Measurements from ENCODE around the gene GPHB5. TPM values are rescaled to one million over a fixed set of nuclear protein-coding genes. Genes with fewer than 3 reads are reported as not detected.
A peak's percentile ranks its signal among the peaks of the same experiment; 100 is the strongest.

GPHB5 gene
- total RNA-seq, 1 experiment from 2014 or later, result not detected

DNA sequence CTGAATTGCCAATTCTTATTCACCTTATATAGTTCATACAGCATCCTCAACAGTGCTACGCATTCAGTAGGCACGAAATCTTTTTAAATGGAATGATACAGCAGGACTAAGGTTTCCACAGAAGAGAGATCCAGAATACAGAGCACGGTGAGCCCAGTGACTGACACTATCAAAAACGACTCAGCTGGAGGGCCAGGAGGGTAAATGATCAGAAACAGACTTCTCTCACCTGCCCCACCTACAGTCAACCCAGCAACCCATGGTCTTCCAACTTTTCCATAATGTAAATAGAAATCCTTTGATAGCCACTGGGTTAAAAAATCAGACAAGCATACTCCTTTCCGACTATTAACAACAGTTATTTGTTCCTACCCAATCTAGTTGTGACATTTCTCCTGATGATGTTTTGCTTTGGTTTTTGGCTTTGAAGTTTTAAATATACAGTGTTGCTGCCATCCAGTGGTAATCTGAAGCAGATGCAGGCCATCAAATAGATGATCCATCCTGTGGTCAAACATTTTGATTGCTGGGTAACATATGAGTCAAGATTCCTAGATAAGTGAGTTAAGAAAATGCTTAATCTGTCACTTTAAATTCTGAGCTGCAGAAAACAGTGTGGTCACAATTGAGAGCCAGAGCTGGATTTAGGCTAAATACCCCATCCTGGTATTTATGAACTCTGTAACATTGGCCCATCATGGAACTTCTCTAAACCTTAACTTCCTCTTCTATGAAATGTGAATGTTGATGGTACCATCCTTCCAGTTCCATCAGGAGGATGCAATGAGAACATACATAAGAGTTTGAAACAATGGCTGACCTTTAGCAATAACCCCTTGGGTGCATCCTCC lies 42.0 kb downstream of the GPHB5 start:
- Histone ChIP-seq H3K4me3 (ENCODE audit: low read depth in 2 of 2, low read length in 2 of 2) (no peak overlapping the region), H3K9me3 (ENCODE audit: control insufficient read depth, insufficient read depth, low read depth, low read length) (no peaks in the 10 kb centered on the region), H3K4me1 (ENCODE audit: control insufficient read depth, insufficient read depth, low read length) (no peaks in the 10 kb centered on the region), H3K27ac (ENCODE audit: low read length) (no peak overlapping the region), H3K27me3 (ENCODE audit: control insufficient read depth, insufficient read depth, low read length) (no peaks in the 10 kb centered on the region), H3K36me3 (ENCODE audit: control insufficient read depth, insufficient read depth, low read length) (no peaks in the 10 kb centered on the region)
- POLR2A ChIA-PET, result no interaction called here
- in situ Hi-C loops (cut with HindIII; ENCODE audit: low pct_unique_long_range_greater_than_20kb, low sequenced_read_pairs) (no loop called here), intact Hi-C loops (cut with micrococcal nuclease; ENCODE audit: unreplicated experiment) (loop anchor here (1.0 to 10.0 kb wide), 3 partner anchors 102 to 1114 kb away; partner anchors contain the start of gene KCNH5)
- CTCF ChIA-PET, result no interaction called here
- DNase-seq (ENCODE audit: low read depth, low spot score) (peak; percentile 25), ATAC-seq (no peak)
- BruUV-seq (replicated peaks), result no TSS peak
- TF ChIP-seq SIN3A (IDR thresholded peaks at IDR 0.05; ENCODE audit: borderline replicate concordance, insufficient read depth, low read depth, low read length), result no peak
- TF ChIP-seq, protein P1, sequence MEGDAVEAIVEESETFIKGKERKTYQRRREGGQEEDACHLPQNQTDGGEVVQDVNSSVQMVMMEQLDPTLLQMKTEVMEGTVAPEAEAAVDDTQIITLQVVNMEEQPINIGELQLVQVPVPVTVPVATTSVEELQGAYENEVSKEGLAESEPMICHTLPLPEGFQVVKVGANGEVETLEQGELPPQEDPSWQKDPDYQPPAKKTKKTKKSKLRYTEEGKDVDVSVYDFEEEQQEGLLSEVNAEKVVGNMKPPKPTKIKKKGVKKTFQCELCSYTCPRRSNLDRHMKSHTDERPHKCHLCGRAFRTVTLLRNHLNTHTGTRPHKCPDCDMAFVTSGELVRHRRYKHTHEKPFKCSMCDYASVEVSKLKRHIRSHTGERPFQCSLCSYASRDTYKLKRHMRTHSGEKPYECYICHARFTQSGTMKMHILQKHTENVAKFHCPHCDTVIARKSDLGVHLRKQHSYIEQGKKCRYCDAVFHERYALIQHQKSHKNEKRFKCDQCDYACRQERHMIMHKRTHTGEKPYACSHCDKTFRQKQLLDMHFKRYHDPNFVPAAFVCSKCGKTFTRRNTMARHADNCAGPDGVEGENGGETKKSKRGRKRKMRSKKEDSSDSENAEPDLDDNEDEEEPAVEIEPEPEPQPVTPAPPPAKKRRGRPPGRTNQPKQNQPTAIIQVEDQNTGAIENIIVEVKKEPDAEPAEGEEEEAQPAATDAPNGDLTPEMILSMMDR (IDR thresholded peaks at IDR 0.05), result peak; percentile 68
- TF ChIP-seq, protein P2, sequence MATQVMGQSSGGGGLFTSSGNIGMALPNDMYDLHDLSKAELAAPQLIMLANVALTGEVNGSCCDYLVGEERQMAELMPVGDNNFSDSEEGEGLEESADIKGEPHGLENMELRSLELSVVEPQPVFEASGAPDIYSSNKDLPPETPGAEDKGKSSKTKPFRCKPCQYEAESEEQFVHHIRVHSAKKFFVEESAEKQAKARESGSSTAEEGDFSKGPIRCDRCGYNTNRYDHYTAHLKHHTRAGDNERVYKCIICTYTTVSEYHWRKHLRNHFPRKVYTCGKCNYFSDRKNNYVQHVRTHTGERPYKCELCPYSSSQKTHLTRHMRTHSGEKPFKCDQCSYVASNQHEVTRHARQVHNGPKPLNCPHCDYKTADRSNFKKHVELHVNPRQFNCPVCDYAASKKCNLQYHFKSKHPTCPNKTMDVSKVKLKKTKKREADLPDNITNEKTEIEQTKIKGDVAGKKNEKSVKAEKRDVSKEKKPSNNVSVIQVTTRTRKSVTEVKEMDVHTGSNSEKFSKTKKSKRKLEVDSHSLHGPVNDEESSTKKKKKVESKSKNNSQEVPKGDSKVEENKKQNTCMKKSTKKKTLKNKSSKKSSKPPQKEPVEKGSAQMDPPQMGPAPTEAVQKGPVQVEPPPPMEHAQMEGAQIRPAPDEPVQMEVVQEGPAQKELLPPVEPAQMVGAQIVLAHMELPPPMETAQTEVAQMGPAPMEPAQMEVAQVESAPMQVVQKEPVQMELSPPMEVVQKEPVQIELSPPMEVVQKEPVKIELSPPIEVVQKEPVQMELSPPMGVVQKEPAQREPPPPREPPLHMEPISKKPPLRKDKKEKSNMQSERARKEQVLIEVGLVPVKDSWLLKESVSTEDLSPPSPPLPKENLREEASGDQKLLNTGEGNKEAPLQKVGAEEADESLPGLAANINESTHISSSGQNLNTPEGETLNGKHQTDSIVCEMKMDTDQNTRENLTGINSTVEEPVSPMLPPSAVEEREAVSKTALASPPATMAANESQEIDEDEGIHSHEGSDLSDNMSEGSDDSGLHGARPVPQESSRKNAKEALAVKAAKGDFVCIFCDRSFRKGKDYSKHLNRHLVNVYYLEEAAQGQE (IDR thresholded peaks at IDR 0.05; ENCODE audit: insufficient read depth in 1 of 2, low read depth in 2 of 2, low read length in 1 of 2), result no peak
- TF ChIP-seq TCF7L2 (IDR thresholded peaks at IDR 0.05; ENCODE audit: low read depth, low read length), result peak; percentile 46
- TF ChIP-seq POLR2AphosphoS5 (IDR thresholded peaks at IDR 0.05; ENCODE audit: low read depth, low read length), result no peak

DNA sequence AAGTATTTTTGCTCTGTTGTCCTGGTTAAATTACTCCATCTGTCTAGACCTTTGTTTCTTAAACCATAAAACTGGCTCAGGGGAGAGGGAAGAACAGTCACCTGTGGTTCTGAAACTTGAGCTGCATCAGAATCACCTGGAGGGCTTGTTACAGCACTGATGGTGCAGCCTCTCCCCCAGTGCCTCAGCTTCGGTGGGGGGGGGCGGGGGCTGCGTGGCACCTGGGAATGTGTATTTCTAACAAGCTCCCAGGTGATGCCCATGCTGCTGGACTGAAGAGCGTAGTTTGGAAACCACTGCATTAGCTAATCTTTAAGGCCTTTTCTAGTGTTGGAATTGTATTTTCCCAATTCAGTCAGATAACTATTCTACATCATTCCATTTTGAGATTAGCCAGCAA lies 42.7 kb downstream of the GPHB5 start:
- Histone ChIP-seq H3K4me1 (ENCODE audit: control insufficient read depth, insufficient read depth, low read length) (no peaks in the 10 kb centered on the region), H3K27me3 (ENCODE audit: control insufficient read depth, insufficient read depth, low read length) (no peaks in the 10 kb centered on the region), H3K9me3 (ENCODE audit: control insufficient read depth, insufficient read depth, low read depth, low read length) (no peaks in the 10 kb centered on the region), H3K36me3 (ENCODE audit: control insufficient read depth, insufficient read depth, low read length) (no peaks in the 10 kb centered on the region), H3K4me3 (ENCODE audit: low read depth in 2 of 2, low read length in 2 of 2) (no peak overlapping the region), H3K27ac (ENCODE audit: low read length) (no peak overlapping the region)
- DNase-seq (ENCODE audit: low read depth, low spot score), result no peak
- BruUV-seq (replicated peaks), result no TSS peak
- TF ChIP-seq TCF7L2 (IDR thresholded peaks at IDR 0.05; ENCODE audit: low read depth, low read length) (no peak), POLR2AphosphoS5 (IDR thresholded peaks at IDR 0.05; ENCODE audit: low read depth, low read length) (no peak), SIN3A (IDR thresholded peaks at IDR 0.05; ENCODE audit: borderline replicate concordance, insufficient read depth, low read depth, low read length) (no peak)
- TF ChIP-seq, protein P1 (IDR thresholded peaks at IDR 0.05), result no peak
- TF ChIP-seq, protein P2 (IDR thresholded peaks at IDR 0.05; ENCODE audit: insufficient read depth in 1 of 2, low read depth in 2 of 2, low read length in 1 of 2), result no peak
- POLR2A ChIA-PET, result no interaction called here
- no peak for ATAC-seq
- intact Hi-C loops (cut with micrococcal nuclease; ENCODE audit: unreplicated experiment), result loop anchor here (1.0 to 10.0 kb wide), 3 partner anchors 102 to 1113 kb away; partner anchors contain the start of gene KCNH5
- in situ Hi-C loops (cut with HindIII; ENCODE audit: low pct_unique_long_range_greater_than_20kb, low sequenced_read_pairs), result no loop called here
- CTCF ChIA-PET, result no interaction called here

Data from Panc1 (cell line).